Fibroblast of pulmonary artery (primary cell): ENCODE data around the gene GNS.

Experiments used
- DNase-seq: peaks from one replicate; pipeline ENCODE4 v3.0.0-alpha.2; 2010; ENCODE audit warnings: low read depth
- H3K4me3 ChIP-seq: replicated peaks from 2 replicates; pipeline ENCODE4 v1.5.1; 2011; ENCODE audit warnings: low read depth, mild to moderate bottlenecking, control low read depth, low read length, moderate library complexity
- CTCF ChIP-seq: IDR thresholded peaks from 2 replicates; pipeline ENCODE4 v1.5.1; 2011; ENCODE audit warnings: mild to moderate bottlenecking, control low read depth, low read length, inconsistent platforms; ENCODE audit errors: missing control alignments

Gene GNS

GRCh38 chr12:64756376-64756775 lies 2.8 kb downstream of the GNS start:
- H3K4me3 ChIP-seq = no peak overlapping the region
- TF ChIP-seq CTCF = no peak
- no peak for DNase-seq

GRCh38 chr12:64753427-64753826 lies 5.8 kb downstream of the GNS start:
- no peak for TF ChIP-seq CTCF
- H3K4me3 ChIP-seq = no peak overlapping the region
- no peak for DNase-seq

- peak; percentile 30 for DNase-seq
- no peak overlapping the region for H3K4me3 ChIP-seq
- TF ChIP-seq CTCF = no peak
Measured at GRCh38 chr12:64752833-64753238, 6.4 kb downstream of the GNS start.

GRCh38 chr12:64752032-64752431 lies 7.2 kb downstream of the GNS start:
- DNase-seq = no peak
- TF ChIP-seq CTCF = no peak
- H3K4me3 ChIP-seq = no peak overlapping the region

- no peak overlapping the region for H3K4me3 ChIP-seq
- no peak for TF ChIP-seq CTCF
- no peak for DNase-seq
Measured at GRCh38 chr12:64749461-64750200, 9.6 kb downstream of the GNS start.

GRCh38 chr12:64747695-64748094 lies 11.5 kb downstream of the GNS start:
- H3K4me3 ChIP-seq = no peak overlapping the region
- DNase-seq = peak; percentile 18
- no peak for TF ChIP-seq CTCF

- peak; percentile 35 for DNase-seq
- no peak overlapping the region for H3K4me3 ChIP-seq
- TF ChIP-seq CTCF = no peak
Measured at GRCh38 chr12:64746663-64747062, 12.5 kb downstream of the GNS start.
